Left lobe of liver (tissue), 2 donors: ENCODE measurements around the gene SEMA7A. TPM values are rescaled to one million over a fixed set of nuclear protein-coding genes. Genes with fewer than 3 reads are reported as not detected.
"Not testable (repeated sequence)": the region's sequence is repeated elsewhere in the genome, so short reads cannot be mapped to it uniquely, and the experiment has no call there.

Source experiments
- ATAC-seq: fragments of 200-7000 bp; cut with Tn5 transposase; one replicate; pipeline ENCODE4 v1.9.1; 2020; ENCODE audit warnings: mild to moderate bottlenecking, moderate library complexity
- DNase-seq: peaks from one replicate; pipeline ENCODE4 v3.0.0-alpha.2; 2020; ENCODE audit warnings: low spot score
- total RNA-seq: library from RNA; stranded (reverse); gene quantifications from one replicate; pipeline ENCODE4 v1.2.1, GENCODE V29; 2021
- donor health status: DM: no; HTN: no; CAD: no; lungs with moderate emphysema.
- donor health status: DM: no; HTN: yes; CAD: no.

SEMA7A gene
- 0.53 TPM for total RNA-seq

DNA sequence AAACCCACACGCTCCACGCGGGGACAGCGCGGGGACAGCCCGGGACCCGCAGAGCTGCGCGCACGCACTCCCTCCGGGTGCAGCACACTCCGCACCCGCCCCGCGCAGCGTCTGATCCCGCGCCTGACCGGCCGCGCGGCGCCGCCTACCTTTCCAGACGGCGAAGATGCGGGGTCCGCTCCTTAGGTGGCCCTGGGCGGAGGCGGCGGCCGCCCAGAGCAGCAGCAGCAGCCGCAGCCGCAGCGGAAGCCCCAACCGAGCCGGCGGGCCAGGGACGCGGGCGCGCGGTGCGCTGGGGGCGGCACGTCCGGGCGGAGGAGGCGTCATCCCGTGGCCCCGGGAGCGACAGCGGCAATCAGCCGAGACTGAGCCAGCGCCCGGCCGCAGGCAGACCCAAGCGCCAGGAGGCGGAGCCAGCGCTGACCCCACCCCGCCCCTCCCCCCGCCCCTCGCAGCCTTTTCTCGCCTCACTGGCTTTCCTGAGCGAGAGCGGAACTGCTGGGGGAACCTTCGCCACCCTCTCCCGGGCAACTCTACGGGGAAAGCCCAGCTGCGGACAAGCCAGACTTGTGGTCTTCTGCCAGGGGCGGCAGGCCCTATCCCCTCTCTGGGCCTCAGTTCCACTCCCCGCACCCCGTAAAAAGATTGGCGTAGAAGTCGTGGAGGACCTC lies at the start of gene SEMA7A:
TSS of gene SEMA7A (minus strand) at position 367 of the 671 bp plus-strand sequence. CDS start at position 327, 40 bp downstream.
- peak; percentile 72 for DNase-seq

DNA sequence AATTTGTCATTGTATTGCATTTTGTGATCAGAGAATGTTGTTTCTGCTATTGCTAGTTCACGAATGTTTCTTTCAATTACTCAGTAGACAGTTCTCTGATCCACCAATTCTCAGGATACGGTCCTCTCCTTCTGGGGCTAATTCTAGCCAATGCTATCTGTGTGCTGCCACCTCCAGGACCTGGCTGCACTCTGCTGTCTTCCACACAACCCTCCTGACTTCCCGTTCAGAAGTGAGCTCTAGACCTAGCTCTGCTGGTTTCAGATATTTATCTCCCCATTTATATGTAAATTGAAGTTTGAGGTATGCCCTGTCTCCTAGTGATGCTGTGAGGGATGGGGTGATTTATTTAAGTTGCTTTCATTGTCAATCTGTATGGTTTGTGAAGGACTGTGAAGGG lies 48.9 kb upstream of the SEMA7A start:
- no peak for ATAC-seq
- DNase-seq: no peak

More for the DNA sequence above, at the start of gene SEMA7A:
- peak; percentile 90 for ATAC-seq

GRCh38 chr15:74480364-74480763 lies 46.6 kb upstream of the SEMA7A start:
- not testable (repeated sequence) for ATAC-seq, DNase-seq

DNA sequence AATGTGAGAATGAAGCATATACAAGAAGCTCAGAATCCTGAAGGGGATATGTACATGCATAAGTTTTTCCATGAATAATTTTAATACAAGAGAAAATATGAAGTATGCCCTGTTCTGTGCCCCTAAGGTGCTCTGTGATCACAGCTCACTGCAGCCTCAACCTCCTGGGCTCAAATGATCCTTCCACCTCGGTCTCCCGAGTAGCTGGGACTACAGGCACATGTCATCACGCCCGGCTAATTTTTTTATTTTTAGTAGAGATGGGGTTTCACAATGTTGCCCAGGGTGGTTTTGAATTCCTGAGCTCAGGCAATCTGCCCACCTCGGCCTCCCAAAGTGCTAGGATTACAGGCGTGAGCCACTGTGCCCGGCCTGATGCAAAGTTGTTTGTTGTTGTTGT lies 37.9 kb upstream of the SEMA7A start:
- not testable (repeated sequence) for DNase-seq, ATAC-seq

GRCh38 chr15:74470631-74471395 lies 37.1 kb upstream of the SEMA7A start:
- ATAC-seq (no peak), DNase-seq (no peak)

- ATAC-seq (no peak), DNase-seq (no peak)
Measured at GRCh38 chr15:74468341-74469032, 34.7 kb upstream of the SEMA7A start.

- ATAC-seq (no peak), DNase-seq (no peak)
Measured at GRCh38 chr15:74466570-74466969, 32.8 kb upstream of the SEMA7A start.

DNA sequence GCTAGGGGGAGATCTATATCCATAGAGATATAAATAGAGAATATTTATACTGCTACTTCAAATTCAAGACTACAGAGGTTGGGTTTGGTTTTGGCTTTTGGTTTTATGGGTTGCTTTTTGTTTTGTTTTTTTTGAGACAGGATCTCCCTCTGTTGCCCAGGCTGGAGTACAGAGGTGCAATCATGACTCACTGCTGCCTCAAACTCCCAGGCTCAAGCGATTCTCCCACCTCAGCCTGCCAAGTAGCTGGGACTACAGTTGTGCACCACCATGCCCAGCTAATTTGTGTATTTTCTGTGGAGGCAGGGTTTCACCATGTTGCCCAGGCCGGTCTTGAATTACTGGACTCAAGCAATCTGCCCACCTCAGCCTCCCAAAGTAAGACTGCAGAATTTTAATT lies 31.1 kb upstream of the SEMA7A start:
- DNase-seq (no peak), ATAC-seq (no peak)

GRCh38 chr15:74464216-74464615 lies 30.5 kb upstream of the SEMA7A start:
- DNase-seq: no peak
- ATAC-seq: no peak

- no peak for ATAC-seq
Measured at GRCh38 chr15:74463634-74464033, 29.9 kb upstream of the SEMA7A start.

DNA sequence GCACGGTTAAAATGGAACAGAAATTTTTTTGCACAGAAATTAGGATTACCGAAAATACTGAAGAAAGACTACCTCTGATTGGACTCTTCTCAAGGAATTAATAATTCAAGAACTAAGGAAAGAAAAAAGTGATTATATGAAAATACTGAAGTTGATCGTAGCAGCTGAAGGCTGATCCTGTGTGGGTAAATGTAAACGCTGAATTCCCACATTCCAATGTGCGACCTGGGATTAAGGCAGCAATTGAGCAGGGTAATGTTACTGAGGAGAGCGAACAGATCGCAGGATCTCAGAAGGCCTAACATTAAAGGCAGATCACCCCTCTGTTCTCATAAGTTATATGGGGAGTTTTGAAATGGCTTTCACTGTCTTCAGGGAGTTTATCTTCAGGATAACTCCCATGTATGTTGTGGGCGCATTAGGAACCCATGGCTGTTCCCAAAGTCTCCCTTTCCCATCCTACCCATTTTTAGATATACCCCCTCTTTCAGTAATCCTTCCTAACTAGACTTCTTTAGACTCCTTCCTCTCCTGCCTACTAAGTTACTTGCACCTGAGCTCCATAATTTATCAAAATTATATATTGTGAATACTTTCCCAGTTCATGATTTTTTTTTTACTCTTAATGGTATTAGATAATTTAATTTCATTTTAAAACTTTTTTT lies 28.2 kb upstream of the SEMA7A start:
- ATAC-seq (no peak), DNase-seq (no peak)

More at GRCh38 chr15:74463634-74464033, 29.9 kb upstream of the SEMA7A start:
- DNase-seq: no peak

DNA sequence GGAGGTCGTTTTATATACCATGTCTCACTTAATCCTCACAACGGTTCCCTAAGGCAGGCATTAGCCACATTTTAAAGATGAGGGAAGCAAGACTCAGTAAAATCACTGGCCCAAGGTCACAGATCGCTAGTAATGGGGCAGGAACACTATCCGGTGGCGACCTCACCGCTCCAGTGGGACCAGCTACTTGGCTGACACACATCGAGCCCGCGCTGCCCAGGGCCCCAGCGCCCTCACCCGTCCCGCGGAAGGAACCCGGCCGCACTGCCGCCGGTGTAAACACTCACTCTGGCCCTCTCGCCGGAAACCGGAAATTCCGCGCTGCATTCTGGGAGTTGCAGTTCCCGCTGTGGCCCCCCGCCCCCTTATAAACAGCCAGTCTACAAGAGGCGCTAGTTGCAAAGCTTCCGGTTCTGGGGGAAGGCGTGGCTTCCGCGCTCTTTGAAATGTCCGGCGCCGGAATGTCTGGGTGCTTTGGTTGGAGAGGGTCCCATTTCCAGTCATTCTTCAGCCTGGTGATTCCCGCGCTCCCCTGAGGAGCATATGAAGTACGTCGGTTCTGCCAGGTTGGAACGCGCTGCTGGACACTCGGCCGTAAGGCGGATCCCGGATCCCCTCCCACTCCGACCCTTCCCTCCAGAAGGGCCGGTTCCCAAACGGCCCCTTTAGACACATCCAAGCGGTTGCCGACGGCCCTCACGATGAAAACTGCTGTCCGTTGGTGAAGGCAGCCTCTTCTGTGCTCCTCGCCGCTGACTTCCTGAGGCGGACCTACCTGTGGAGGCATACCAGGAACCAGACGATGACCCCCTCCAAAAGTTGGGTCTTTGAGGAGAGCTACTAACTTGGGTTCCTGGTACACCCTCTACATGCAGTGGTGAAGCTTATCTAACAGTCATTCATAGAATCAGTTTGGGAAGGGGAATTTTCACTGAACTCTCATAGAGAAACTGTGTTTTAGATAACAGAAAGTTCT lies 27.4 kb upstream of the SEMA7A start, which contains the start of gene UBL7:
TSS of gene UBL7 (minus strand) at position 290 of the 976 bp plus-strand sequence. CDS start 2,293 bp downstream, outside the sequence.
- ATAC-seq (peak; percentile 99), DNase-seq (peak; percentile 99)

DNA sequence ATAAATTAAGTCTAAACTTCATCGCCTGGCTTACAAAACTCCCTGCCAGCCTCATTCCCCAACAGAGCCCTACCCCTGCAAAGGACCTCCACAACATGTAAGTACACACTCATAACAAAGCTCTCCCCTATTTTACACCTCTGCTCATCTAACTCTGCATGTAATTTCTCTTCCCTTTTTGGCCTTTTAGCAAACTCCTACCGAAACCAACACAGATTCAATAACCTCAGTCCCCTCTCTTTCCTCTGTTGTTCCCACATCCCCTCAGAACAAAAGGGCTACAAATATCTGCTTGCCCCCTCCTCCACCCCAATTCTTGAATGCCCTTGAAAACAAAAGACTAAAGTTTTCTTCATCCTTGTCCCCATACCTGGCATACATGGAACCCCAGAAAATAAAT lies 26.5 kb upstream of the SEMA7A start:
- ATAC-seq (no peak), DNase-seq (no peak)

DNA sequence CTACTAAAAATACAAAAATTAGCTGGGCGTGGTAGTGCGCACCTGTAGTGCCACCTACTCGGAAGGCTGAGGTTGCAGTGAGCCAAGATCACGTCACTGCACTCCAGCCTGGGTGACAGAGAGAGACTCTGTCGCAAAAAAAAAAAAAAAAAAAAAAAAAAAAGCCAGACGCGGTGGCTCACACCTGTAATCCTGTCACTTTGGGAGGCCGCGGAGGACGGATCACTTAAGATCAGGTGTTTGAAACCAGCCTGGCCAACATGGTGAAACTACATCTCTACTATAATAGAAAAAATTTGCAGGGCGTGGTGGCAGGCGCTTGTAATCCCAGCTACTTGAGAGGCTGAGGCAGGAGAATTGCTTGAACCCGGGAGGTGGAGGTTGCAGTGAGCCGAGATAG lies 26.0 kb upstream of the SEMA7A start:
- not testable (repeated sequence) for ATAC-seq, DNase-seq

DNA sequence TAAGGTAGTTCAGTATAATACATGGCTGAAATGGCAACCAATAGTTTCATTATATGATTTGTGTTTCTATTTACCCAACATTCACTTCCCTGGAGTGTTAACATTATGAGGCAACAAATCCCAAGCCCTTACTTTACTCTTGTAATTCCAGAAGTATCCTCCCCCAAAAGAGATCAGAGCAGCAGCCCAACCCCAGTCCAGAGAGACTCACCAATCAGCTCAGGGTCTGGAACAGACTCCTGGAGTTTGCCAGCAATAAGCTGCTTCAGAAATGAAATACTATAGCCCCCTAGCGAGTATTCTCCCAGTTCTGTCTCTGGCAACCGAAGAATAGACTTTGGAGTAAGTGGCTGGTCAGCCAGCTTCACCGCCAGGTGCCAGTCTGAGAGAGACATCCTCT lies 24.7 kb upstream of the SEMA7A start:
- ATAC-seq: no peak
- no peak for DNase-seq

GRCh38 chr15:74457036-74457435 lies 23.3 kb upstream of the SEMA7A start:
- not testable (repeated sequence) for ATAC-seq, DNase-seq

- no peak for DNase-seq
- ATAC-seq: no peak
Measured at GRCh38 chr15:74454764-74455500, 21.2 kb upstream of the SEMA7A start.

GRCh38 chr15:74453925-74454763 lies 20.4 kb upstream of the SEMA7A start:
- DNase-seq: no peak
- ATAC-seq: no peak
